Lower leg skin (tissue), 4 donors: ENCODE results near the gene ITM2B. TPM values are rescaled to one million over a fixed set of nuclear protein-coding genes. Genes with fewer than 3 reads are reported as not detected.
"Not testable (repeated sequence)": the region's sequence is repeated elsewhere in the genome, so short reads cannot be mapped to it uniquely, and the experiment has no call there.

ENCODE experiments used
- DNase-seq, 2 donors: peaks; one replicate each; pipeline ENCODE4 v3.0.0-alpha.2; 2019; ENCODE audit warnings: low spot score in 2 of 2
- H3K4me3 ChIP-seq: fragments of 200-600 bp; sonication (generic); 2 replicates; pipeline ENCODE4 v1.5.1; 2017; ENCODE audit warnings: mild to moderate bottlenecking, low read depth; ENCODE audit not compliant: poor library complexity, severe bottlenecking
- CTCF ChIP-seq, 3 donors: fragments of 450-650 bp; IDR thresholded peaks; one replicate each; pipeline ENCODE4 v1.5.1; 2016; ENCODE audit warnings: antibody characterized with exemption in 3 of 3, mild to moderate bottlenecking in 3 of 3, moderate library complexity in 2 of 3
- POLR2A ChIP-seq, 2 donors: fragments of 450-650 bp; IDR thresholded peaks; one replicate each; pipeline ENCODE4 v1.6.1; 2016 to 2017; ENCODE audit warnings: antibody characterized with exemption in 2 of 2, mild to moderate bottlenecking in 1 of 2, moderate library complexity in 1 of 2
- WGBS, 2 donors: methylation state at CpG; one replicate each; pipeline ENCODE4 v1.1.5; 2018; 5-methylcytosine and 5-hydroxymethylcytosine counted together
- intact Hi-C: fragments of 100-400 bp; cut with DNase I; formaldehyde crosslinking; loops from one replicate; pipeline ENCODE4 v1.15.0; 2023; ENCODE audit warnings: low total_unique reads
- total RNA-seq, 4 donors: library from RNA; depleted of rRNA; stranded (reverse); fragments of >200 nt; gene quantifications; one replicate each; pipeline ENCODE4 v1.1.0, GENCODE V29; 2016

The ITM2B gene
- total RNA-seq, 4 donors from 2014 or later: 749 to 856 (median 792) TPM

- 51 to 56% methylated on average over 3 of the region's 3 CpGs for WGBS, 2 donors
- TF ChIP-seq CTCF (IDR thresholded peaks at IDR 0.05) (no peak), POLR2A (IDR thresholded peaks at IDR 0.05) (no peak)
- H3K4me3 ChIP-seq: no peak overlapping the region
- DNase-seq: no peak
- intact Hi-C loops: no loop called here
Observed at GRCh38 chr13:48210178-48210577, 22.8 kb upstream of the ITM2B start.

GRCh38 chr13:48214519-48215121 is 18.4 kb upstream of the ITM2B start:
- WGBS, 2 donors: 80 to 84% methylated on average over 1 of the region's 1 CpG
- TF ChIP-seq POLR2A (IDR thresholded peaks at IDR 0.05) (no peak), CTCF (IDR thresholded peaks at IDR 0.05) (no peak)
- intact Hi-C loops: no loop called here
- no peak for DNase-seq
- H3K4me3 ChIP-seq: no peak overlapping the region

GRCh38 chr13:48215511-48216203 is 17.3 kb upstream of the ITM2B start:
- WGBS, 2 donors: 45 to 76% methylated on average over 1 of the region's 1 CpG
- H3K4me3 ChIP-seq, DNase-seq, intact Hi-C loops: not testable (repeated sequence)

GRCh38 chr13:48216204-48216711 is 16.7 kb upstream of the ITM2B start:
- no peak overlapping the region for H3K4me3 ChIP-seq
- 91 to 93% methylated on average over 2 of the region's 2 CpGs for WGBS, 2 donors
- no peak for DNase-seq
- TF ChIP-seq CTCF (IDR thresholded peaks at IDR 0.05) (no peak), POLR2A (IDR thresholded peaks at IDR 0.05) (no peak)
- intact Hi-C loops: no loop called here

- 78 to 87% methylated on average over 2 of the region's 2 CpGs for WGBS, 2 donors
- intact Hi-C loops: loop anchor here (10.0 kb wide), 1 partner anchor 46 kb away; no protein-coding TSS in a partner anchor
Observed at GRCh38 chr13:48220592-48220980, 12.4 kb upstream of the ITM2B start.

More at GRCh38 chr13:48220592-48220980, 12.4 kb upstream of the ITM2B start:
- no peak for DNase-seq
- TF ChIP-seq CTCF (IDR thresholded peaks at IDR 0.05): no peak
- no peak for TF ChIP-seq POLR2A (IDR thresholded peaks at IDR 0.05)
- no peak overlapping the region for H3K4me3 ChIP-seq
